Measurements from ENCODE around the gene ARL5B. TPM values are rescaled to one million over a fixed set of nuclear protein-coding genes. Genes with fewer than 3 reads are reported as not detected.
"Not testable (repeated sequence)": the region's sequence is repeated elsewhere in the genome, so short reads cannot be mapped to it uniquely, and the experiment has no call there.

The ARL5B gene
- total RNA-seq, 1 donor from 2014 or later = 36.7 TPM

DNA sequence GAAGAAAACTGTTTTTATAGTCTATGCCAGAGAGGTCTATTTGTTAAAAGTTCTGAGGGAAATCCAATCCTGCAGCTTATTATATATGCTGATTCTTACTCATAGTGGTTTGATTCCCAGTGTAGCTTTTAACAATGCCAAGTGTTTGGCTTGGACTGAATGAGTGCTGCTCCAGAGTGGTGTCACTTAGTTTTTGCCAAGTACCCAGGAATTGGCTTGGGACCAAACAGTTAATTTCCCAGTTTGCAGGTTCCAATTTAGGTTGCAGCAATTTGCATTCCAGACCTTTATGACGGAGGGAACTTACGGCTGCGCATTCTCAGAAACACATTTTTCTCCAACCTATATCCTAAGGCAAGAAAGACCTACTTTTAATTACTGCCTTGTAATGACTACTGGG is 40.2 kb upstream of the ARL5B start:
- Mint-ChIP-seq H3K9me3 (ENCODE audit: unreplicated experiment) (no peaks in the 10 kb centered on the region), H3K4me1 (ENCODE audit: low read depth, unreplicated experiment) (peaks cover 18% of the 10 kb centered on the region), H3K36me3 (ENCODE audit: low read depth, unreplicated experiment) (peaks cover 4% of the 10 kb centered on the region), H3K27ac (ENCODE audit: unreplicated experiment) (no peak overlapping the region), H3K27me3 (ENCODE audit: low read depth, unreplicated experiment) (no peaks in the 10 kb centered on the region), H3K4me3 (ENCODE audit: unreplicated experiment) (no peak overlapping the region)
- Histone ChIP-seq H3K36me3 (ENCODE audit: insufficient read depth, low read length) (peaks cover 4% of the 10 kb centered on the region), H3K4me3 (ENCODE audit: insufficient read depth, low read depth, low read length) (no peak overlapping the region), H3K9ac (ENCODE audit: low read length) (no peak overlapping the region), H3K27ac (ENCODE audit: low read depth, low read length) (no peak overlapping the region), H3K4me2 (ENCODE audit: low read length) (no peak overlapping the region), H4K20me1 (ENCODE audit: insufficient read depth, low read length) (no peaks in the 10 kb centered on the region), H2AFZ (ENCODE audit: low read depth, low read length) (no peak overlapping the region), H3K79me2 (ENCODE audit: insufficient read depth, low read length) (no peaks in the 10 kb centered on the region), H3K9me3 (ENCODE audit: insufficient read depth, low read depth, low read length) (no peaks in the 10 kb centered on the region), H3K4me1 (ENCODE audit: insufficient read depth, low read length) (no peaks in the 10 kb centered on the region), H3K27me3 (ENCODE audit: insufficient read depth, low read length) (no peaks in the 10 kb centered on the region)
- DNase-seq (ENCODE audit: low read depth) (peak; percentile 64), FAIRE-seq (no peak)
- TF ChIP-seq EZH2 (IDR thresholded peaks at IDR 0.05; ENCODE audit: insufficient read depth, low read length) = no peak
- TF ChIP-seq, protein P1, sequence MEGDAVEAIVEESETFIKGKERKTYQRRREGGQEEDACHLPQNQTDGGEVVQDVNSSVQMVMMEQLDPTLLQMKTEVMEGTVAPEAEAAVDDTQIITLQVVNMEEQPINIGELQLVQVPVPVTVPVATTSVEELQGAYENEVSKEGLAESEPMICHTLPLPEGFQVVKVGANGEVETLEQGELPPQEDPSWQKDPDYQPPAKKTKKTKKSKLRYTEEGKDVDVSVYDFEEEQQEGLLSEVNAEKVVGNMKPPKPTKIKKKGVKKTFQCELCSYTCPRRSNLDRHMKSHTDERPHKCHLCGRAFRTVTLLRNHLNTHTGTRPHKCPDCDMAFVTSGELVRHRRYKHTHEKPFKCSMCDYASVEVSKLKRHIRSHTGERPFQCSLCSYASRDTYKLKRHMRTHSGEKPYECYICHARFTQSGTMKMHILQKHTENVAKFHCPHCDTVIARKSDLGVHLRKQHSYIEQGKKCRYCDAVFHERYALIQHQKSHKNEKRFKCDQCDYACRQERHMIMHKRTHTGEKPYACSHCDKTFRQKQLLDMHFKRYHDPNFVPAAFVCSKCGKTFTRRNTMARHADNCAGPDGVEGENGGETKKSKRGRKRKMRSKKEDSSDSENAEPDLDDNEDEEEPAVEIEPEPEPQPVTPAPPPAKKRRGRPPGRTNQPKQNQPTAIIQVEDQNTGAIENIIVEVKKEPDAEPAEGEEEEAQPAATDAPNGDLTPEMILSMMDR (IDR thresholded peaks at IDR 0.05; ENCODE audit: insufficient read depth, low read depth, low read length) = no peak

DNA sequence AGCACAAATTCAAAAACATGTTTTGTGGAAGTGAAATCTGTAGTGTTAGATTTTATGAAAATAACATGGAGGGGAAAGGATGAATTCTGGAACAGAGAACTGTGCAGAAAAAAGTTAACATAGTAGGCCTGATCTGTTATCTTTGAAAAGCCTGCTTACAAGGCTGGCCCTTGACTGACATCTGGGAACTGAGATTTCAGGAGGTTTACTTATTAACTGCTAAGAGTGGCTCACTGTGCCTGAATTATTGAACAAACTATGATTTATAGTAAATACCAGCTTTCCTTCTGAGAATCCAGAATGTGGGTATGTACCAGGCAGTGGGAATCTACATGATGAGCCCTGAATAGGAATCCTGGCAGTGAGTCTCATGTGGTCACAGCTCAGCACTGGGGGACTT is 38.4 kb upstream of the ARL5B start:
- TF ChIP-seq, protein P1 (IDR thresholded peaks at IDR 0.05; ENCODE audit: insufficient read depth, low read depth, low read length) = no peak
- TF ChIP-seq EZH2 (IDR thresholded peaks at IDR 0.05; ENCODE audit: insufficient read depth, low read length) = no peak
- H3K4me1 Mint-ChIP-seq (ENCODE audit: low read depth, unreplicated experiment) = peaks cover 21% of the 10 kb centered on the region
- Histone ChIP-seq H3K79me2 (ENCODE audit: insufficient read depth, low read length) (no peaks in the 10 kb centered on the region), H3K36me3 (ENCODE audit: insufficient read depth, low read length) (peaks cover 4% of the 10 kb centered on the region), H3K27ac (ENCODE audit: low read depth, low read length) (no peak overlapping the region), H3K9ac (ENCODE audit: low read length) (no peak overlapping the region), H3K9me3 (ENCODE audit: insufficient read depth, low read depth, low read length) (no peaks in the 10 kb centered on the region), H3K27me3 (ENCODE audit: insufficient read depth, low read length) (no peaks in the 10 kb centered on the region), H2AFZ (ENCODE audit: low read depth, low read length) (no peak overlapping the region), H3K4me1 (ENCODE audit: insufficient read depth, low read length) (no peaks in the 10 kb centered on the region), H3K4me3 (ENCODE audit: insufficient read depth, low read depth, low read length) (no peak overlapping the region), H3K4me2 (ENCODE audit: low read length) (no peak overlapping the region), H4K20me1 (ENCODE audit: insufficient read depth, low read length) (no peaks in the 10 kb centered on the region)
- no peak overlapping the region for H3K4me3 Mint-ChIP-seq (ENCODE audit: unreplicated experiment)
- no peak overlapping the region for H3K27ac Mint-ChIP-seq (ENCODE audit: unreplicated experiment)
- FAIRE-seq = no peak
- peaks cover 4% of the 10 kb centered on the region for H3K36me3 Mint-ChIP-seq (ENCODE audit: low read depth, unreplicated experiment)
- DNase-seq (ENCODE audit: low read depth) = no peak
- H3K27me3 Mint-ChIP-seq (ENCODE audit: low read depth, unreplicated experiment) = no peaks in the 10 kb centered on the region
- H3K9me3 Mint-ChIP-seq (ENCODE audit: unreplicated experiment) = no peaks in the 10 kb centered on the region

DNA sequence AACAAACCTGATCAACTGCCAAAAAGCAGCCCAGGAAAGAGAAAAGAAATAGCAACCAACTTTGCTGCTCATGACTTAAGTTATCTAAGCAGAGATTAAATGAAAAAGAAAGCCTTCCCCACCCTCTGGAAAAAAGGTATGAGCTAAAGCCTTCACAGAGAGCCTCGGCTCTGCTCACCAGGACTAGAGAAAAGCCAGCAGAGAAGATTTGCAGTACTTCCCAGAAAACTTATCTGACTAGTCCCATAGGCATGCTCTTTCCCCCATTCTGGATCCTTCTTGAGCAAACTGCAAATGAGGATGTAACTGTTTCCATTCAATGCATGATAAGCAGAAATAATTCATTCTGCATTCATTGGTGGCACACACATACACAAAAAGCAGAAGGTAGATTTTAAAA is 35.6 kb upstream of the ARL5B start:
- peak overlapping the region; percentile 50 for H3K4me3 Mint-ChIP-seq (ENCODE audit: unreplicated experiment)
- not testable (repeated sequence) for H3K4me1 ChIP-seq (ENCODE audit: insufficient read depth, low read length); H3K36me3 ChIP-seq (ENCODE audit: insufficient read depth, low read length); H4K20me1 ChIP-seq (ENCODE audit: insufficient read depth, low read length); FAIRE-seq; H3K4me3 ChIP-seq (ENCODE audit: insufficient read depth, low read depth, low read length); H2AFZ ChIP-seq (ENCODE audit: low read depth, low read length); H3K79me2 ChIP-seq (ENCODE audit: insufficient read depth, low read length); H3K9me3 Mint-ChIP-seq (ENCODE audit: unreplicated experiment); H3K27me3 Mint-ChIP-seq (ENCODE audit: low read depth, unreplicated experiment); H3K36me3 Mint-ChIP-seq (ENCODE audit: low read depth, unreplicated experiment); H3K9ac ChIP-seq (ENCODE audit: low read length); H3K9me3 ChIP-seq (ENCODE audit: insufficient read depth, low read depth, low read length); H3K27ac ChIP-seq (ENCODE audit: low read depth, low read length); H3K27me3 ChIP-seq (ENCODE audit: insufficient read depth, low read length); H3K4me2 ChIP-seq (ENCODE audit: low read length)
- peak; percentile 69 for DNase-seq (ENCODE audit: low read depth)
- peaks cover 25% of the 10 kb centered on the region for H3K4me1 Mint-ChIP-seq (ENCODE audit: low read depth, unreplicated experiment)
- H3K27ac Mint-ChIP-seq (ENCODE audit: unreplicated experiment) = peak overlapping the region; percentile 79
